GM12875 (cell line): ENCODE measurements around the gene KIRREL2.

Source experiments
- H3K4me3 ChIP-seq: one replicate; pipeline ENCODE4 v1.5.1; 2011; ENCODE audit warnings: low read depth, low read length, control low read depth
- CTCF ChIP-seq: IDR thresholded peaks from 2 replicates; pipeline ENCODE4 v1.5.1; 2011; ENCODE audit warnings: low read depth, mild to moderate bottlenecking, control low read depth, inconsistent platforms, low read length, moderate library complexity, borderline replicate concordance; ENCODE audit not compliant: insufficient read depth

Gene KIRREL2

DNA sequence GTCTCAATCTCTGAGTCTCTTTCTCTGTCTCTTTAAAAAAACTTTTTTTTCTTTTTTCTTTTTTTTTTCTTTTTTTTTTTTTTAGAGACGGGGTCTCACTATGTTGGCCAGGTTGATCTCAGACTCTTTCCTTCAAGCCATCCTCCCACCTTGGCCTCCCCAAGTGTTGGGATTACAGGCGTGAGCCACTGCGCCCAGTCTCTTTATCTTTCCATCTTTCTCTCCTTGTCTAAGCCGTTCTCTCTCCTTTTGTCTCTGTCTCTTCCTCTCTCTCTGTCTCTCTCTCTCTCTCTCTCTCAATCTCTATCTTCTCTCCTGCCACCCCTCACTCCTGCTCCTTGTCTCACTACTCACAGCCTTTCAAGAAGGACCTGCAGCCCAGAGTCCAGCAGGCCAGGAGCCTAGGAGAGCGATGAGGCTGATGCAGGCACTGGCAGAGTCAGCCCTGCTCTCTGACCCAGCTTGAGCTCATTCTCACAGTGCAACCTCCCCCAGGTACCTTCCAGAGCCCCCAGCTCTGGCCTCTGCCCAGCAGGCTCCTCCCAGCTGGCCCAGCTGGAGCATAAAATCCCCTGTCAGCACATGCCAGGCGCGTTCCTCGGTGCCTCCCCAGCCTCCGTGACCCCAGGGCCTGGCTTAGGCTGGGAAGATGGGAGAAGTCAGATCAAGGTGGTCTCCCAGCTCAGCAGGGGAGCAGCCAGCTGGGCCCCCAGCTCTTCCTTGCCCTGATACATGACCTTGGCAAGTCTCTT is 4.5 kb upstream of the KIRREL2 start, which contains the start of gene NPHS1:
Gene NPHS1 (minus strand): TSS at position 476 of the 752 bp plus-strand sequence. CDS start 667 bp downstream, outside the sequence.
- no peak within 1 kb of the TSS for H3K4me3 ChIP-seq
- TF ChIP-seq CTCF = no peak

DNA sequence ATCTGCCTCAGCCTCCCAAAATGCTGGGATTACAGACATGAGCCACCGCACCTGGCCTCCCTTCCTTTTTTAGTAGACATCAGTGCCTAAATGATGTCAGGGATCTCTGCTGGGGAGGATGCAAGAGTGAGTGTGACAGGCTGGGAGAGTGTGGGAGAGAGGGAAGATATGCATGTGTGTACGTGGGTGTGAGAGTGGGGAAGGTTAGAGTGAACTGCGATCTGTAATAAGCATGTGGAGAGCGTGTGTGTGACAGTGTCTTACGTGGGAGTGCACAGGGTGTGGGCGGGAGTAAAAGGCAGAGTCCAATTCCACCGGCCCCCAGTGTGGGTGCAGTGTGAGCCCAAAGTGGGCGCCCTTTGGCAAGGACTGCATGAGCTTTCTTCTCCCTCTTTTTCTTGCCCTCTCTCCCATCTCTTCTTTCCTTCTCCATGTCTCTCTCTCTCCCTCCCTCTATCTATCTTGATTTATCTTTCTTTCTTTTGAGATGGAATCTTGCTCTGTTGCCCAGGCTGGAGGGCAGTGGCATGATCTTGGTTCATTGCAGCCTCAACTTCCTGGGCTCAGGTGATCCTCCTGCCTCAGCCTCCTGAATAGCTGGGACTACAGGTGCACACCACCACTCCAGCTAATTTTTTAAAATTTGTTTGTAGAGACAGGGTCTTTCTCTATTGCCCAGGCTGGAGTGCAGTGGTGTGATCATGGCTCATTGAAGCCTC is 3.5 kb upstream of the KIRREL2 start:
- H3K4me3 ChIP-seq = no peak overlapping the region
- TF ChIP-seq CTCF = no peak

DNA sequence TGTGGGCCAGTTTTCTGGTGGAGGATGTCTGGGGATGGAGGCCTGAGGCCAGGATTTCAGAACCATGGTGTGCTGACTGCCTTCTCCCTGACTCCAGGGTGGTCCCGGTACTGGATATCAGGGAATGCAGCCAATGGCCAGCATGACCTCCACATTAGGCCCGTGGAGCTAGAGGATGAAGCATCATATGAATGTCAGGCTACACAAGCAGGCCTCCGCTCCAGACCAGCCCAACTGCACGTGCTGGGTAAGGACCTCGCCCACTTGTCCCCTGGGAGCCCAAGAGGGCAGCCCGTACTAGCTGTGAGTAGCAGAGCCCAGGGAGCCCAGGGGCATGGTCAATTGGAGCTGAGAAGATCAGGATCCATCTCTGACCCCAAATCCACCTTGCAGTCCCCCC is 1.6 kb downstream of the KIRREL2 start:
- TF ChIP-seq CTCF = no peak
- no peak overlapping the region for H3K4me3 ChIP-seq

DNA sequence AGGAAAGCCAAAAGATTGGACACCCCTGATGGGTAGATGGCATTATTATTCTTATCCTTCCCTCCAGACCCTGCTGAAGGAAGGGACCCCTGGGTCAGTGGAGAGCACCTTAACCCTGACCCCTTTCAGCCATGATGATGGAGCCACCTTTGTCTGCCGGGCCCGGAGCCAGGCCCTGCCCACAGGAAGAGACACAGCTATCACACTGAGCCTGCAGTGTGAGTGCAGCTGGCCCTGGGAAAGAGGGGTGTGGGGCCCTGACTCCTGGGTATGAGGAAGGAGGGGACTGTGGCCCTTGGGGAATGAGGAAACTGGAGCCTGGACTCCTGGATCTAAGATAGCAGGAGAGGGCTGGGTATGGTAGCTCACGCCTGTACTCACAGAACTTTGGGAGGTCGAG is 2.7 kb downstream of the KIRREL2 start:
- TF ChIP-seq CTCF = no peak

GRCh38 chr19:35860436-35860817 is 3.7 kb downstream of the KIRREL2 start:
- H3K4me3 ChIP-seq = no peak overlapping the region
- TF ChIP-seq CTCF = no peak

More for the DNA sequence above, 2.7 kb downstream of the KIRREL2 start:
- no peak overlapping the region for H3K4me3 ChIP-seq

DNA sequence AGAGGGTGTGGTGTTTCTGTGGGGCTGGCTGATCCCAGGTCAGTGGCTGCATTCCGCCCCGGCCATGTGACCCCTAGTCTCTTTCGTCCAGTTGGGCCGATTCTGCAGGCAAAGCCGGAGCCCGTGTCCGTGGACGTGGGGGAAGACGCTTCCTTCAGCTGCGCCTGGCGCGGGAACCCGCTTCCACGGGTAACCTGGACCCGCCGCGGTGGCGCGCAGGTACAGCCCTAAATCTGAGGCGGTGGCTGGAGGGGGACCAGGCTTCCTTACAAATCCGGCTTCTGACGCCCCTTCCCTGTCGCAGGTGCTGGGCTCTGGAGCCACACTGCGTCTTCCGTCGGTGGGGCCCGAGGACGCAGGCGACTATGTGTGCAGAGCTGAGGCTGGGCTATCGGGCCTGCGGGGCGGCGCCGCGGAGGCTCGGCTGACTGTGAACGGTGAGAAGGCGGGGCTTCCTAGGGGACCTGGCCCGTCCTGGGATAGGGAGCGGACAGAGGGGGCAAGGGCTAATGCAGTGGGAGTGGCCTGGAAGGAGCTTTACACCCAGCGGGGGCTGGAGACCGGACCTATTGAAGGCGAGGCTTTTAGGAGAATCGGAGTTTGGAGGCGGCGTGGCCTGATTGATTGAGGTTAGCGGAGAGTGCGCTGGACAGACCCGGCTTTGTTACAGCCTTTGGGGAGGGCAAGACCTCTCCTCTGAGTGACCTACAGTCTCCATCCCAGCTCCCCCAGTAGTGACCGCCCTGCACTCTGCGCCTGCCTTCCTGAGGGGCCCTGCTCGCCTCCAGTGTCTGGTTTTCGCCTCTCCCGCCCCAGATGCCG is 4.3 kb downstream of the KIRREL2 start:
- H3K4me3 ChIP-seq = no peak overlapping the region
- TF ChIP-seq CTCF = no peak
